HG03159 (cell line): ENCODE results near the gene UFSP1.

Source experiments
- ATAC-seq: cut with Tn5 transposase; IDR thresholded peaks from one replicate; pipeline ENCODE4 v1.9.1; 2021; ENCODE audit warnings: mild to moderate bottlenecking, moderate library complexity; ENCODE audit not compliant: unreplicated experiment

Gene UFSP1

GRCh38 chr7:100882785-100883526, 6.6 kb downstream of the UFSP1 start:
- no peak for ATAC-seq

DNA sequence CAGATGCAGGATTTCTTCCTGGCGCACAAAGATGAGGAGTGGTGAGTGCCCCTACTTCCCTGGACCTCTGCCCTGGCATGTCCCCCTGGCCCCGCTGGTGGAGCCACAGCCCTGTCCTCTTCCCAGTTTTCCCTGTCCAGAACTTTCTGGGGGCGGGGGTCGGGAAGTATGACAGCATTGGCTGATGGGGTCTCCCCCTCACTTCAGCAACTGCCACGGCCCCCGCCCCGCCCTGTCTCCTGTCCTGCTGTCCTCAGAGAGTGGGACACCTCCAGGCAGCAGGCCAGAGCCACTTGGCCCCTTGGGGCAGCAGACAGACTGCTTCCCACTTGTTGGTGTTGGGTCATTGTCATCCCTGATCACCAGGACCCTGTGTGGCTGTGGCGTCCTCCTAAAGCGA, 7.3 kb downstream of the UFSP1 start:
- ATAC-seq, result no peak

- no peak for ATAC-seq
Observed at GRCh38 chr7:100881136-100881535, 8.4 kb downstream of the UFSP1 start.

GRCh38 chr7:100880645-100881044, 8.9 kb downstream of the UFSP1 start:
- no peak for ATAC-seq

- ATAC-seq, result no peak
Observed at GRCh38 chr7:100879685-100880261, 9.7 kb downstream of the UFSP1 start.

DNA sequence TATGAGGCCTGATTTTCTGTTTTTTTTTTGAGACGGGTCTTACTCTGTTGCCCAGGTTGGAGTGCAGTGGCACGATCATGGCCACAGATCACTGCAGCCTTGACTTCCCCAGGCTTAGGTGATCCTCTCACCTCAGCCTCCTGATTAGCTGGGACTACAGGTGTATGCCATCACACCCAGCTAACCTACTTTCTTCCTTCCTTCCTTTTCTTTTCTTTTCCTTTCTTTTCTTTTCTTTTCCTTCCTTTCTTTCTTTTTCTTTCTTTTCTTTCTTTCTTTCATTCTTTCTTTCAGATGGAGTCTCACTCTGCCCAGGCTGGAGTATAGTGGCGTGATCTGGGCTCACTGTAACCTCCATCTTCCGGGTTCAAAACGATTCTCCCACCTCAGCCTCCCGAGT, 10.8 kb downstream of the UFSP1 start:
- no peak for ATAC-seq

DNA sequence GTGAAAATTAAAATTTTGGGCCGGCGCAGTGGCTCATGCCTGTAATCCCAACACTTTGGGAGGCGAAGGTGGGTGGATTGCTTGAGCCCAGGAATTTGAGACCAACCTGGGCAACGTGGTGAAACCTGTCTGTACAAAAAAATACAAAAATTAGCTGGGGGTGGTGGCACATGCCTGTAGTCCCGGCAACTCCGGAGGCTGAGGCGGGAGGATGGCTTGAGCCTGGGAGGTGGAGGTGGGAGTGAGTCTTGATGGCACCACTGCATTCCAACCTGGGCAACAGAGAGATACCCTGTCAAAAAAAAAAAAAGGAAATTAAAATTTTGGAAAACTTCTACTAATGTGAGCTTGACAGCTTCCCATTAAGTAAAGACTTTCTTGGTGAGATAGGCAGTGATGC, 11.5 kb downstream of the UFSP1 start:
- no peak for ATAC-seq

GRCh38 chr7:100875356-100875751, 14.2 kb downstream of the UFSP1 start:
- peak; percentile 22 for ATAC-seq

GRCh38 chr7:100874577-100875355, 14.7 kb downstream of the UFSP1 start, which contains the start of gene SRRT:
SRRT (plus strand) TSS chr7:100875103; CDS start chr7:100875591, 488 bp downstream.
- peak; percentile 86 for ATAC-seq

- no peak for ATAC-seq
Observed at GRCh38 chr7:100874300-100874576, 15.3 kb downstream of the UFSP1 start.

DNA sequence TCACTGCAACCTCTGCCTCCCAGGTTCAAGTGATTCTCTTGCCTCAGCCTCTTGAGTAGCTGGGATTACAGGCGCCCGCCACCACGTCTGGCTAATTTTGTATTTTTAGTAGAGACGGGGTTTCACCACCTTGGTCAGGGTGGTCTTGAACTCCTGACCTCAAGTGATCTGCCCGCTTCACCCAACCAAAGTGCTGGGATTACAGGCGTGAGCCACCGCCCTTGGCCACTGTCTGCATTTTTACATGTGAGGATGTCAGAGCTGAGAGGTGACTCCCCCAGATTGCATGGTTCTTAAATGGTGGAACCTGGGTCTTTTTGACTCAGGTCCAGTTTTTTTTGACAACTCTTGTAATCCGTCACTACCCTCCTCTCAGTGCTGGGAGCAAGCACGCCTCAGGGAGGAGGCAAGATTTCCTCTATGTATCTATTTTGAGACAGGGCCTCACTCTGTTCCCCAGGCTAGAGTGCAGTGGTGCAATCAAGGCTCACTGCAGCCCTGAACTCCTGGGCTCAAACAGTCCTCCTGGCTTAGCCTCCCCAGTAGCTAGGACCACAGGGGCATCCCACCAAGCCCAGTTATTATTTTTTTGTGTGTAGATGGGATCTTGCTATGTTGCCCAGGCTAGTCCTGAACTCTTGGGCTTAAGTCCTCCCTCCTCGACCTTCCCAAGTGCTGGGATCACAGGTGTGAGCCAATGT, 15.8 kb downstream of the UFSP1 start:
- ATAC-seq, result no peak

DNA sequence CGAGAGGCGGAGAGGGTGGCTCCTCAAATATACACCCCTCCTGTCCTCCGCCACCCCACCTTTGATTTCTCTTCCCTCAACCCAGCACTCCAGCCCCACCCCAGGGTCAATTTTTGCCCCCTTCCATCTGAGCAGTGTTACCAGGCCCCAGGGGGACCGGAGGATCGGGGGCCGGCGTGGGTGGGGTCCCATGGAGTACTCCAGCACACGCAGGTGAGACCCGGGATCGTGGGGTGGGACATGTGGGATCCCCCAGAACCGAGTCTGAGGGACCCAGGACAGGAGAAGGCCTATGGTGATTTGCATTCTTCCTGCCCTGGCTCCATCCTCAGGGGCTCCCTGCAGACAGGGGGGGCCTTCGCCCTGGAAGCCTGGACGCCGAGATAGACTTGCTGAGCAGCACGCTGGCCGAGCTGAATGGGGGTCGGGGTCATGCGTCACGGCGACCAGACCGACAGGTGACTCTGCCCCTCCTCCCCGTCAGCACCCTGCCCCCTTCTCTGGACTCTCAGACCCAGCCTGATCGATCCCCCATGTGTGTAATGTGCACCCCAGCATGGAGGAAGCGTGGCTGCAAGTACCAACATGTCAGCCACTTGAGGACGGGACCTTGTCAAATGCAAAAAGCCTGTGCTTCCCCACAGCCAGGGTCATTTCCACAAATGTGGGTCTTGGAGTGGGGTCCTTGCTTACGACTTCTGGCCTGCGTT, 21.6 kb downstream of the UFSP1 start:
- peak; percentile 16 for ATAC-seq

- ATAC-seq, result peak; percentile 42
Observed at GRCh38 chr7:100867040-100867775, 22.3 kb downstream of the UFSP1 start, which contains the start of gene TRIP6. TRIP6 (plus strand) TSS chr7:100867387; CDS start chr7:100867498, 111 bp downstream.

DNA sequence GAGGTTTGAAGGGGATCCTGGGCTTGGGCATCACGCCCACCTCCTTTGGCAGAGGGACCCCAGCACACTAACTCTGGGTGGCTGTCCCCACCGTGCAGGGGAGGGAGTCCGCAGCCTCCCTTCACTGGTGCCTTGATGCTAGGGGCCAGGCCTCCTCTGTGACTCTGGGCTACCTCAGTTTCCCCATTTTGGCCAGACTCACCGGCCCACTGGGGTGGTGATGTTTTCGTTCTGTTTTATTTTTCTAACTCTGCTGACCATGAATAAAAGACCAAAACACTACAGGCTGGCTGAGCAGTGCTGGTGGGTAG, 22.8 kb downstream of the UFSP1 start:
- ATAC-seq, result no peak

DNA sequence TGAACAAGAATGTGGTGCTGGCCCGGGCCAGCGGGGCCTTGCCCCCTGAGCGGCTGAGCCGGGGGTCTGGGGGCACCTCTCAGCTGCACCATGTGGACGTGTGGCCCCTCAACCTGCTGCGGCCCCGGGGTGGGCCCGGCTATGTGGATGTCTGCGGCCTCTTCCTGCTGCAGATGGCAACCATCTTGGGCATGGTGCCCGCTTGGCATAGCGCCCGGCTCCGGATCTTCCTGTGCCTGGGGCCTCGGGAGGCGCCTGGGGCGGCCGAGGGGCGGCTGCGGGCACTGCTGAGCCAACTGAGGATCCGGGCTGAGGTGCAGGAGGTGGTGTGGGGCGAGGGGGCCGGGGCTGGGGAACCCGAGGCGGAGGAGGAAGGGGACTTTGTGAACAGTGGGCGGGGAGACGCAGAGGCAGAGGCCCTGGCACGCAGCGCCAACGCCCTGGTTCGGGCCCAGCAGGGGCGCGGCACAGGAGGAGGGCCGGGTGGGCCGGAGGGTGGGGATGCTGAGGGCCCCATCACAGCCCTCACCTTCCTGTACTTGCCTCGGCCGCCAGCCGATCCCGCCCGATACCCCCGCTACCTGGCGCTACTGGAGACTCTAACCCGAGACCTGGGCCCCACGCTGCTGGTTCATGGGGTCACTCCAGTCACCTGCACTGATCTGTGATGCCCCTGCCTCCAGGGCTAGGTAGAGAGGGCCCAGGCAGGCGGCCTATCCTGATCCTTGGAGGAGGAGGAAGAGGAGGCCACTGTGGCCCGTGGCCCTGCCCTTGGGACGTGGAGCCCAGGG, 23.4 kb downstream of the UFSP1 start:
- no peak for ATAC-seq

DNA sequence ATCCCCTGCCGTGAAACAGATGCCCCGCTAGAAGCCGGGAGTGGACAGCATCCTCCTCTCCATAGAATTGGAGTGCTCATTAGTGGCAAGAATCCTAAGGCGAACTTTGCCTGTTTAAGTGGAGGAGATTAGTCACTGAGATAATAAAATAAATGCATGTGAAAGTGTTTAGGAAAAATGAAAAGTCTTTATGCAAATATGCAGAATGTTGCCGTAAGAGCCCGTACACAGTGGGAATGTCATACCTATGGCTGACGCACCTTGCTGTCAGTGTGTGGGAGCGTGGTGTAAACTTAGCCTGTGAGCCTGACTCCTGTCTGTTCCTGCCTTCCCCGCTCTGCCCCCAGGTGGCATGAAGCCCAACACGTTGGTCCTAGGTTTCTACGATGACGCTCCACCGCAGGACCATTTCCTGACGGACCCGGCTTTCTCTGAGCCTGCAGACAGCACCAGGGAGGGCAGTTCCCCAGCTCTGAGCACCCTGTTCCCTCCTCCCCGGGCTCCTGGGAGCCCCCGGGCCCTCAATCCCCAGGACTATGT, 24.1 kb downstream of the UFSP1 start:
- no peak for ATAC-seq

DNA sequence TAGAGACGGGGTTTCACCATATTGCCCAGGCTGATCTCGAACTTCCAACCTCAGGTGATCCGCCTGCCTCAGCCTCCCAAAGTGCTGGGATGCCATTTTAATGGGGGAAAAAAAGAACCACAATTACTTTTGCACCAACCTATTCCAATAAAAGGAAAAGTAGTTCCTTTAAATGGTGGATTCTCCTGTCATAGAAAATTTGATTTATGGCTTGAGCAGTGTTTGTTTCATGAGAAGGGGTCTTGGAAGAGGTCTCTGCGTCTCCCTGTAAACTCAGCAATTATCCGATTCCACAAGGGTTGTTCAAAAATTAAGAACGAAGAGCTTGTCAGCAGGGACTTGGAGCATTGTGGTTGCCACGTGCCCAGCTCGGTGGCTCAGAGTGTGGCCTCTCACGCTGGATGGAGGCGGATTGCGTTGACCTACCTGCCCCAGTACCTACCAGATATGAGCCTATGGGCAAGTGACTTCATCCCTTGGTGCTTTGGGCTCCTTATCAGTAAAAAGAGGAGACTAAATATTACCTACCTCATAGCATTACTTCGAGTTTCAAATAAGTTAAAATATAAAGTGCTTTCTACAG, 25.2 kb downstream of the UFSP1 start:
- no peak for ATAC-seq

- ATAC-seq, result no peak
Observed at GRCh38 chr7:100863406-100863950, 26.0 kb downstream of the UFSP1 start.

GRCh38 chr7:100861616-100861985, 27.9 kb downstream of the UFSP1 start:
- ATAC-seq, result no peak
